IPS DF 4.7 (cell line): ENCODE results near the gene PEX19.

Source experiments
- DNase-seq: peaks from one replicate; pipeline ENCODE4 v3.0.0-alpha.2; 2013; ENCODE audit warnings: low spot score; ENCODE audit errors: extremely low read depth

Gene PEX19

GRCh38 chr1:160239582-160240299, 45.2 kb downstream of the PEX19 start:
- no peak for DNase-seq

GRCh38 chr1:160238408-160238807, 46.5 kb downstream of the PEX19 start:
- DNase-seq, result no peak

GRCh38 chr1:160237558-160237957, 47.4 kb downstream of the PEX19 start:
- DNase-seq, result no peak

GRCh38 chr1:160236806-160237205, 48.1 kb downstream of the PEX19 start:
- no peak for DNase-seq

- DNase-seq, result no peak
Measured at GRCh38 chr1:160232911-160233310, 52.0 kb downstream of the PEX19 start.

- DNase-seq, result no peak
Measured at GRCh38 chr1:160228431-160228830, 56.5 kb downstream of the PEX19 start.

- no peak for DNase-seq
Measured at GRCh38 chr1:160227561-160227960, 57.4 kb downstream of the PEX19 start.

- DNase-seq, result no peak
Measured at GRCh38 chr1:160227034-160227433, 57.9 kb downstream of the PEX19 start.
